ENCODE data around the gene PAN3.

PAN3 gene

GRCh38 chr13:28339419-28339818, 201.1 kb downstream of the PAN3 start:
- no peak for FAIRE-seq

GRCh38 chr13:28340272-28340793, 202.0 kb downstream of the PAN3 start:
- FAIRE-seq, result no peak

- no peak for FAIRE-seq
Measured at GRCh38 chr13:28342251-28342650, 203.9 kb downstream of the PAN3 start.

- no peak for FAIRE-seq
Measured at GRCh38 chr13:28344163-28344562, 205.8 kb downstream of the PAN3 start.
